AG04450 (cell line): Measurements from ENCODE around the gene KLHL29. TPM values are rescaled to one million over a fixed set of nuclear protein-coding genes. Genes with fewer than 3 reads are reported as not detected.

Experiments used
- CTCF ChIA-PET: fragments of 300-600, 350-600 bp; formaldehyde crosslinking; extraction: SDS; loops from one replicate; lab custom pipeline; 2022; ENCODE audit warnings: antibody characterized with exemption, inconsistent platforms; lab: Charles Lee
- POLR2A ChIA-PET: fragments of 350-600 bp; formaldehyde crosslinking; extraction: SDS; loops from one replicate; lab custom pipeline; 2021; ENCODE audit warnings: antibody characterized with exemption, inconsistent platforms; lab: Yijun Ruan, JAX
- DNase-seq: peaks from one replicate; pipeline ENCODE4 v3.0.0-alpha.2; 2011; ENCODE audit warnings: low read depth, low spot score
- H3K27ac ChIP-seq: one replicate; pipeline ENCODE4 v1.5.1; 2012; ENCODE audit warnings: low read depth, low read length, control low read depth
- H3K27me3 ChIP-seq: one replicate; pipeline ENCODE4 v1.6.0; 2012; ENCODE audit warnings: low read length; ENCODE audit not compliant: control insufficient read depth, insufficient read depth
- H3K4me3 ChIP-seq: 2 replicates; pipeline ENCODE4 v1.5.1; 2011; ENCODE audit warnings: mild to moderate bottlenecking, low read depth, low read length, control low read depth
- H3K9me3 ChIP-seq: 2 replicates; pipeline ENCODE4 v1.5.1; 2012; ENCODE audit warnings: low read length; ENCODE audit not compliant: control insufficient read depth, insufficient read depth
- CTCF ChIP-seq: IDR thresholded peaks from 2 replicates; pipeline ENCODE4 v1.5.1; 2011; ENCODE audit warnings: low read depth, low read length, control low read depth, inconsistent platforms
- polyA plus RNA-seq: library from polyadenylated mRNA; depleted of rRNA; stranded (reverse); fragments of >200 nt; gene quantifications from 2 replicates; pipeline ENCODE4 v1.2.3, GENCODE V29; 2011

The KLHL29 gene
- polyA plus RNA-seq, 1 experiment = 3.6 TPM

GRCh38 chr2:23588508-23589201, 203.7 kb downstream of the KLHL29 start:
- TF ChIP-seq CTCF = no peak
- H3K27me3 ChIP-seq = no peaks in the 10 kb centered on the region
- CTCF ChIA-PET = no interaction called here

GRCh38 chr2:23589220-23589647, 204.3 kb downstream of the KLHL29 start:
- ChIA-PET CTCF (no interaction called here), POLR2A (no interaction called here)
- TF ChIP-seq CTCF = no peak
- DNase-seq = no peak
- H3K9me3 ChIP-seq = no peaks in the 10 kb centered on the region; the same call in 1 of the 2 replicates
- H3K4me3 ChIP-seq = no peak overlapping the region
- no peaks in the 10 kb centered on the region for H3K27me3 ChIP-seq
- H3K27ac ChIP-seq = no peak overlapping the region

More at GRCh38 chr2:23588508-23589201, 203.7 kb downstream of the KLHL29 start:
- no peak overlapping the region for H3K27ac ChIP-seq
- DNase-seq = no peak
- no peak overlapping the region for H3K4me3 ChIP-seq
- no peaks in the 10 kb centered on the region; the same call in 1 of the 2 replicates for H3K9me3 ChIP-seq
- POLR2A ChIA-PET = no interaction called here

- H3K27me3 ChIP-seq = no peaks in the 10 kb centered on the region
- no peak overlapping the region for H3K27ac ChIP-seq
- TF ChIP-seq CTCF = no peak
- no peaks in the 10 kb centered on the region; the same call in 1 of the 2 replicates for H3K9me3 ChIP-seq
- POLR2A ChIA-PET = no interaction called here
- CTCF ChIA-PET = no interaction called here
- H3K4me3 ChIP-seq = no peak overlapping the region
- DNase-seq = no peak
Measured at GRCh38 chr2:23589739-23590138, 204.8 kb downstream of the KLHL29 start.

GRCh38 chr2:23590241-23590869, 205.4 kb downstream of the KLHL29 start:
- Histone ChIP-seq H3K4me3 (no peak overlapping the region), H3K27ac (no peak overlapping the region), H3K9me3 (no peaks in the 10 kb centered on the region; the same call in 1 of the 2 replicates), H3K27me3 (no peaks in the 10 kb centered on the region)
- POLR2A ChIA-PET = no interaction called here
- CTCF ChIA-PET = no interaction called here
- TF ChIP-seq CTCF = no peak
- DNase-seq = no peak

- no peak for DNase-seq
- H3K27me3 ChIP-seq = no peaks in the 10 kb centered on the region
- H3K27ac ChIP-seq = no peak overlapping the region
- no peak for TF ChIP-seq CTCF
- ChIA-PET CTCF (no interaction called here), POLR2A (no interaction called here)
- H3K4me3 ChIP-seq = no peak overlapping the region
- H3K9me3 ChIP-seq = no peaks in the 10 kb centered on the region; the same call in 1 of the 2 replicates
Measured at GRCh38 chr2:23591111-23591510, 206.1 kb downstream of the KLHL29 start.
